HG03175 (cell line): ENCODE data around the gene ADGRA3.

Experiments used
- ATAC-seq: cut with Tn5 transposase; IDR thresholded peaks from one replicate; pipeline ENCODE4 v1.9.1; 2021; ENCODE audit warnings: mild to moderate bottlenecking, moderate library complexity; ENCODE audit not compliant: unreplicated experiment

ADGRA3 gene

DNA sequence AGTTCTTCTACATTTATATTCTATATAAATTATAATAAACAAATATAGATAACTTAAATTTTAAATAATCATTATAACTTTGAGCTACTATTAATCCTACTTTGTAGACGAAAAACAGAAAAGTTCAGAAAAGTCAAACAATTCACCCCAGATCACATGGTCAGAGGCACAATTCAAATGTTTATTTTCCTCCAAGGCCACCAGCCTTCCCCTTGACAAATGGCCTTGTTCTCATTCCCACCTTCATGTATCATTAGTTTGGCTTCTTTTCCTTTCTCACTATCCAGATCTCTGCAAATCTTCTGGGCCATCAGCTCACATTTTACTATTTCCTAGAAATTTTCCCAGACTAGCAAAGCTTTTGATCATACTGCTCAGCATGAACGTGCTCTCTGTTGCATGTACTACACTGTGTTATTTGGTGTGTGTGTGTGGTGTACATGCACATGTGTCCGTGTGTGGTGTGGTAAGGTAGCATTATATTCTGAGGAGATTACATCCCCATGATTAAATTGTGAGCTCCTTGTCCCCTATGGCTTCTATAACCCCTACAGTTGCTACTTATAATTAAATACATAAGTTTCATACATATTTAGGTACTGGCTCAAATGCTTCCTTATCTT is 61.5 kb downstream of the ADGRA3 start:
- ATAC-seq, result no peak

DNA sequence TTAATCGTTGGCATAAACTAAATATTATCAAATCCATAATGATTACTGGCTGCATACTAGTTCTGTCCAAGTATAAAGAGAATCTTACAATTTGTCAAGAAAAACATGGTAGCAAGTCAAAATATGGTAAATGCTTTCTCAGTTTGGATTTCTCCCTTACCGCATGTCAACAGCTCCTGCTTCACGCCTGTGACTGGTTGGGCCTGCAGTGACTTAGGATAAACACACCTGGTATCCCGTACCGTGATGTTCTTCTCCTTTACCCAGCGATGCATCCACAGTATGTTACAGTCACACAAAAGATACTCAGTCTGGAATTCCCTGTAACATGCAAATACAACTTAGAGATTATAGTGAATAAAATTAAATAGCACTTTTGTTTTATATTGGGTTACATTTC is 71.1 kb downstream of the ADGRA3 start:
- ATAC-seq, result no peak

DNA sequence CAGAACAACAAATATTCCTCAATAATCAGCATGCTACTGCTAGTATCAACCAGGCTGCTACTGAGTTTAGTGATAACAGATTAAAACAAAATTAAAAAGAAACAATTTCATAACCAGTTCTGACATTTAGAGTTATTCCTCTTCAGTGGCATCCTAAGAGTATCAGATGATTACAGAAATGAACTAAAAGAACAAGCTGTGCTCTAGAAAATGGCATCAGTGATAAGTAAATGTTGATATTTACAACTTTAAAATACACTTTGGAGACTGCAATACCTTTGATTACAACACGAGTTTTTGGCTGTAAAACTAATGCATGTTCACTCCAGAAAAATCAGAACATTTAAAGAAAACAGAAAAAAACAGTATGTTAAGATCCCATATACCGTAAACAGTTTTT is 72.9 kb downstream of the ADGRA3 start:
- ATAC-seq, result no peak

- no peak for ATAC-seq
Measured at GRCh38 chr4:22440999-22441398, 74.9 kb downstream of the ADGRA3 start.

DNA sequence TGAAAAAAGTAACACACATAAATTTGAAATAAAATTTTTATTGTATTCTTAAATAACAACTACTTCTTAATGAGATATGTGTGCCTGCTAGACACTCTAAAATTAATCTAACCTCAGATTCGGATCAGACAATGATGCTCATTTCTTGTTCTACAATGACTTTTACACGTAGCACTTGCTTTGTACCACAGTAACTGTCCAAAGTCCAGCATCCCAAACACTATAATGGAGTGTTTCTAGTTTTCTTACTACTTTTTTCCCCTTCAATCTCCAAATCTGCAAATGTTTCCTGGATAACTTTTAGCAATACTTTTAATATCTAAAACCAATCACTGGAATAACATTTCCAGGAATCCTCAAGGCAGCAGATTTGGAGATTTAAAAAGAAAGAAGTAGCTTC is 75.9 kb downstream of the ADGRA3 start:
- ATAC-seq, result no peak

DNA sequence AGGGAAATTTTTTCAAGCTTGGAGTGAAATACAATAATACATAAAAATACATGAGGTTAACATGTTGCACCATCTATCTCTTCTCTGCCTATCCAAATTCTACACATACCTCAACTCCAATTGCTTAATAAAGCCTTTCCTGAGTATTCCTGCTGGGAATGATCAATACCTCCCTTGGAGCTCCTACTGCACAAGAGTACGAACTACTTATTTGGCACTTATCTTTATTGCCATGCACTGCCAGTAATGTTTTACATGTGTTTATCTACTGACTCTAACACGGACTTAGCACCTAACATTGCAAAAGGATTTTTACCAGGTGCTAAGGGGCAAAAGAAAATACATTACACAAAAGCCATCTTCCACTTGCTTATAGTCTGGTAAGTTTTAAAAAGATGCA is 80.2 kb downstream of the ADGRA3 start:
- no peak for ATAC-seq

DNA sequence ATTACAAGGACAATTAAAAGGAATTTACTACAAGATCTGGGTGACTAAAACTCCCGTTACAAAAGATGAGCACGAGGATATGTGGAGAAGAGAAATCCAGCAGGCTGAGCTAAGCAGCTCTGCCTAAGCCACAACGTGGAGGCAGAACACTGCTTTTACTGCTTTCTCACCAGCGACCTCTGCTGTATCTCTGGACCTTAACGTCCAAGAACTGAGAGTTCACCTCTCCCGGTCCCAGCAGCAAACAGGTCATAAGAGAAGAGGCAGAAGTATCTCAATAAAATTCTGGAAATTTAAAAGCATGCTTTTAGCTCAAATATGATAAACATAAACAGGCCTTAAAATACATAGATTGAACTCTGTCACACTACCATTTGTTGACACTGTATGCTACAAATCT is 81.0 kb downstream of the ADGRA3 start:
- ATAC-seq, result no peak

DNA sequence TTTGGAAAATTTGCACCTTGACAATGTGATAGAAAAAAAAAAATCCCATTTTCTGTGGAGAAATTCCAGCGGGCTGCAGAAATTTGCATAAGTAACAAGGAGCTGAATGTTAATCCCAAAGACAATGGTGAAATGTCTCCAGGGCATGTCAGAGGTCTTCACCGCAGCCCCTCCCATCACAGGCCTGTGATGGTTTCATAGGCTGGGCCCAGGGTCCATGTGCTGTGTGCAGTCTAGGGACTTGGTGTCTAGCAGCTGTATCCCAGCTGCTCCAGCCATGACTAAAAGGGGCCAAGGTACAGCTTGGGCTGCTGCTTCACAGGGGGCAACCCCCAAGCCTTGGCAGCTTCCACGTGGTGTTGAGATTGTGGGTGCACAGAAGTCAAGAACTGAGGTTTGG is 85.2 kb downstream of the ADGRA3 start:
- no peak for ATAC-seq

DNA sequence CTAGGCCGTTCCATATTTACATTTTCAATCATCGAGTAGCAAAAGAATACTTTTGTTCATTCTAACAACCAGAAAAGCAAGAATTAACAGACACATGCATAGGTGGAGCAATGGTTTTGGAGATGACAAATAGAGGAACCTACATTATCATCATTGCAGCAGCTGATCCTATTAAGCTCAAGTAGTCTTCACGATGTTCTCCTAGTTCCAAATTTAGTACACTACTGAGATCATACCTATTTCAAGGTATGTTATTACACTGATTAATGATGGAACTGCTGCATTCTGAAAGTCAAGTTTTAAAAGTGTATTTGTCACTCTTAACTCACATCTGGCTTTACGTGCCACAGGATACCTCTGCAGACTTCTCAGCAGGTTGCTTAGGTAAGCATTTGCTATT is 87.4 kb downstream of the ADGRA3 start:
- no peak for ATAC-seq

GRCh38 chr4:22427675-22428074 is 88.2 kb downstream of the ADGRA3 start:
- no peak for ATAC-seq

GRCh38 chr4:22420291-22420690 is 95.6 kb downstream of the ADGRA3 start:
- ATAC-seq, result no peak

GRCh38 chr4:22417408-22417807 is 98.5 kb downstream of the ADGRA3 start:
- ATAC-seq, result no peak

DNA sequence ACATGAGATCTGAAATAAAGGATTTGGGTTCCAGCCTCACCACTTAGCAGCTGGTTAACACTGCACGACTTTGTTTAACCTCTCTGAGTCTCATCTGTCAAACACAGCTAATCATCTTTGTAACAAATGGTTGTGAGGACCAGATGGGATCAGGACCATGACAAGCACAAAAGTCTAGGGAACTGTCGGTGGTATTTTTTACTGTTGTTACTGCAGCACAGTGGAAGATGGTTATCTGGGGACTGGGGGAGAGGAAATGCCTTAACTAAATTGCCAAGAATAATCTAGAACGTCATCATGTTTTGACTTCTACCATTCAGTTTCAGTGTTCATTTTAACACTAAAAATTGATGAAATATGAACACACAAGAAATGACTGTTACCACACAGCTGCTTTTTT is 99.5 kb downstream of the ADGRA3 start:
- ATAC-seq, result no peak

DNA sequence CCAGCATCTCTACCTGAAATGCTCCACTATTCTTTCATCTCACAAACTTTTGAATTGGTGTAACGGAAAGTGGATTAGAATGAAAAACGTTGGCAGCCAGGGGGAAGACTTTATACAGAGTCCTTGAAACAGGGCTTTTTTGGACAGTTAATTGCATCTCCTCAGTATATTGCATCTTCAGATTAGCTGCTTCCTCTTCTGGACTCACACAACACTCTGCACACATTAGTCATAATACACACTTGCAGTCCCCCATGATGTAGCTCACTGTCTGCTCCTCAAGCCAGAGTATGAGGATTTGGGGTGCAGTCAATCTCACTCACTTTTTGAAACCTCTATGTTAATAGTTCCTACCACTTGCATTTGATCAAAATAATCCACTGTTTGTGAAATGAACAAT is 101.0 kb downstream of the ADGRA3 start:
- no peak for ATAC-seq

GRCh38 chr4:22413471-22413870 is 102.4 kb downstream of the ADGRA3 start:
- no peak for ATAC-seq

GRCh38 chr4:22412013-22412412 is 103.9 kb downstream of the ADGRA3 start:
- ATAC-seq, result no peak

DNA sequence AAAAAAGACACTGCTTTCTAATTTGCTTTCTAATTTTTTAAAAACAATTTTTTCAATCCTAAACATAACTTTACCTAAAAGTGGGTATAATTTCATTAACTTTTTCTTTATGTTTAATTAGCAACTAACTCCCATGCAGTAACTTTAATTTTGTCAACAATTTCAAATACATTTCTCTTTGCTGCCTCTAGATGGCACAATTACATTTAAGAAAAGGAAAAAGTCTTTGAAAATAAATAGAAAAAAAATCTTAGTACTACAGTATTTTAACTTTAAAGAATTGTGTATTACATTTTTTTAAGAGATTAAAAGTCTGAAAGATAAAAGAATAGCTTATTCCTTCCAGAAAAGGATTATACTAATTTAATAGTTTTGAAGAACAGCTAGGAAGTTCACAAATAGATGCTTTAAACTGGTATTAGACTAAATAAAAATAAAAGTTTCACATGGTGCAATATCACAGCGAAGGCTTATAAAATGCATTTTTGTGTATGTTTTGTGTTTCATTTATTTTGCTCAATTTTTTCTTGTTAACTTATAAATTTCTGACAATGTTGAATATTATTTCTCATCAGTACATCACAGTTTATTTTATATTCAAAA is 105.1 kb downstream of the ADGRA3 start:
- ATAC-seq, result no peak

- ATAC-seq, result no peak
Measured at GRCh38 chr4:22408474-22408873, 107.4 kb downstream of the ADGRA3 start.

DNA sequence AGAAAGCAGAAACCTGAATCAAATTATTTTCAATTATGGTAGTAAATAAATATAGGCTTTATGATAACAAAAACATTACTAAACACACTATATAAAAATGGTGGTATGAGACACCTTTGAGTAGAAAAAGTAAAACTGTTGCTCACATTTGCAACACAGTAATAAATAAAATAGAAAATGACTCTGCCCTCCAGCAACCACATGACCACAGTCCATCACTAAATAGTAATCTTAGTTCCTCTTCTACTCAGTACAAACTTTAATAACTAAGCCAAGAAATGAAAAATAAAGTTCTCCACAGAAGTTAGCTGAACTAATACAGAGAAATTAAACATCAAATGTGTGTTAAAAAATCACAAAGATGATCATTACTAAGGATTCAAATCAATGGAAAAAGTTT is 108.5 kb downstream of the ADGRA3 start:
- no peak for ATAC-seq

DNA sequence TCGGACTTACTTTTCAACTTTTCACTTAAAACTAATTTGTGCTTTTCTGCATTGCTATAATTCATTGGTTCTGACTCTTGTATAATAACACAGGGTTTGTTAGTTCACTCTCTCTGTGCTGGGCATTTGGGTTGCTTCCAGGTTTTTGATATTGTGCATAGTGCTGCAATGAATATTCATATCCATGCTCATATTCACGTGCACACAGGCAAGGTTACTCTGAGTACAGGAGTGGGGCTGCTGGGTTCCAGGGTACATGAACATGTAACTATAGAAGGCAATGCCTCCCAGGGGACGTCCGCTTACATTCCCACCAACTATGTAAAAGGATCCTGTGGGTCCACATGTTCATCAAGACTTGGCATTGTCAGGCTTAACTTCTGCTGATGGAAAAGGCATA is 117.2 kb downstream of the ADGRA3 start:
- no peak for ATAC-seq

DNA sequence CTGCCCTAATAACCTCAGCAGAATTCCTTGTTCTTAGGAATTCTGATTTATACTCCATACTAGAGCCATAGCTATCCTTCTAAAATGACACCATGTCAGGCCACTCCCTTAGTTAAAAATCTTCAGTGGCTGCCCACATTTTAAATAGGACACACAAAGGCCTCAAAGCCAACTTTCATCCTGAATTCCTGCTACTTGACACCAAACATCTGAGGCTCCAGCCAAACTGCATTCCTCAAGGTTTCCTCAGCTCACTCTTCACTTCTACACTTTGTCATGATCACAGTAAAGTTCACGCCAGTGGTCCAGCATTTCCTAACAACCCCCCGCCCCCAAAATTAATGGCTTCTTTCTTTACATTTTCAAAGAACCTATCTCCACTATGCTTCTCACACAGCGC is 124.3 kb downstream of the ADGRA3 start:
- ATAC-seq, result no peak

DNA sequence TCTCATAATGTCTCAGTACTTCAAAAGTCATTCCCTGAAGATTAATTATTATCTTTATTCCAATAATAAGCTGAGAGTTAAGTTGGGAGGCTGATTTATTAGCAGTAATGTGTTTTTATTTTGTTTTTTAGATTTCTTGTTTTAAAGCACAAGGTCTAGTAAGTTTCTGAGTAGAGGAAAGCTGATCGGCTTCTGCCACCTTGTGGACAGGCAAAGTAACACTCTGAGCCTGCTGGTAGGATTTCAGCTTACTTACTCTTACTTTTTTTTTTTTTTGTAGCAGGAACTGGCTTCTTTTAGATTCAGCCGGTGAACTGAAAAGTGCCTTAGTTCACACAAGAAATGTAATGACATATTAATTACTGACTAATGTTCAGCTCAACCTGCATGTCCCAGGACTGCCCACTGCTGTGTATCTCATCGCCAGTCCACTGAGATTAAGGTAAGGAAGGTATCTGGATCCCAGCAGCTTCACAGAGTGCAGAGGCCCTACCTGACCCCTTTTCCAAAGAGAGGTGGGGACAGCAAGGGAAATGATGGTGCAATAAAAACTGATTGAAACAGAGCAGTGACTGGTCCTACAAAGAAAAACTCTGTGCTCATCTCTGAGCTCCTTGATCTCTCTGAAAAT is 126.5 kb downstream of the ADGRA3 start:
- ATAC-seq, result peak; percentile 81

DNA sequence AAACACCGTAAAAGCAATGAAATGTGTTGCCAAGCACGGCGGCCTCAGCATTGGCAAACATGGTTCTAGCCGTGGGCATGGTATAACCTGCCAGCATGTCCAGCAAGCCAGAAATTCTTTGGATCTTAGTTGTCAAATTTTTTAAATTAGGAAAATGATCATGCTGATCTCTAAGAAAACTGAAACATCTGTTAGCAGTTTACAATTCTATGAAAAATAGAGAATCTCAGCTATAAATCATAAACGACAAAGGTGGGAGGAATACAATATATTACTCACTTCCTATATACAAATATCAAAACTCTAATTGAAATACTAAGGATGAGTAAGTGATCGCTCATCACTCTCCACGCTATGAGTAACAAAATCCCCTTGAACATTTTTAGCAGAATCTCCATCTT is 130.3 kb downstream of the ADGRA3 start:
- ATAC-seq, result no peak
